Keratinocyte (primary cell): ENCODE data around the gene AFAP1L2. TPM values are rescaled to one million over a fixed set of nuclear protein-coding genes. Genes with fewer than 3 reads are reported as not detected.

Experiments
- DNase-seq: peaks from one replicate; pipeline ENCODE4 v3.0.0-alpha.2; 2011; ENCODE audit warnings: low read depth, missing footprints, low spot score
- FAIRE-seq: peaks from 2 replicates; lab custom pipeline; 2011; peaks lifted over from hg19 to GRCh38; lab: Jason Lieb, UNC
- H2AFZ ChIP-seq: 2 replicates; pipeline ENCODE4 v1.6.0; 2012; ENCODE audit warnings: low read length, control low read depth, inconsistent platforms; ENCODE audit not compliant: control insufficient read depth
- H3K27ac ChIP-seq: 2 replicates; pipeline ENCODE4 v1.5.1; 2011; ENCODE audit warnings: low read length; ENCODE audit not compliant: control insufficient read depth, insufficient read depth
- H3K27me3 ChIP-seq: 3 replicates; pipeline ENCODE4 v1.6.0; 2011; ENCODE audit warnings: low read length; ENCODE audit not compliant: control insufficient read depth, insufficient read depth; ENCODE audit errors: extremely low read depth
- H3K36me3 ChIP-seq, 2 experiments: 2 replicates in 1 of 2; 3 replicates in 1 of 2; pipeline ENCODE4 v1.5.1; 2011; ENCODE audit warnings: low read length in 2 of 2, mild to moderate bottlenecking in 1 of 2; ENCODE audit not compliant: control insufficient read depth in 2 of 2, insufficient read depth in 2 of 2; ENCODE audit errors: extremely low read depth in 1 of 2
- H3K4me1 ChIP-seq: 3 replicates; pipeline ENCODE4 v1.5.1; 2011; ENCODE audit warnings: low read length; ENCODE audit not compliant: control insufficient read depth, insufficient read depth; ENCODE audit errors: extremely low read depth
- H3K4me2 ChIP-seq: 3 replicates; pipeline ENCODE4 v1.6.0; 2011; ENCODE audit warnings: low read depth, low read length; ENCODE audit not compliant: control insufficient read depth, insufficient read depth; ENCODE audit errors: extremely low read depth
- H3K4me3 ChIP-seq, 3 experiments: fragments of 200-600 bp in 1 of 3; sonication (generic) in 1 of 3; 2 replicates in 2 of 3; 3 replicates in 1 of 3; pipeline ENCODE4 v1.5.1; 2011 to 2016; ENCODE audit warnings: low read length in 3 of 3, mild to moderate bottlenecking in 3 of 3, control low read depth in 2 of 3, inconsistent platforms in 1 of 3, low read depth in 1 of 3, mixed read lengths in 1 of 3, mixed run types in 1 of 3, moderate library complexity in 1 of 3; ENCODE audit not compliant: control insufficient read depth in 2 of 3, insufficient read depth in 2 of 3; ENCODE audit errors: extremely low read depth in 1 of 3
- H3K79me2 ChIP-seq: 2 replicates; pipeline ENCODE4 v1.6.0; 2012; ENCODE audit warnings: low read length; ENCODE audit not compliant: control insufficient read depth, insufficient read depth
- H3K9ac ChIP-seq: 3 replicates; pipeline ENCODE4 v1.6.0; 2011; ENCODE audit warnings: low read length; ENCODE audit not compliant: control insufficient read depth, insufficient read depth; ENCODE audit errors: extremely low read depth
- H3K9me1 ChIP-seq: 3 replicates; pipeline ENCODE4 v1.6.0; 2011; ENCODE audit warnings: low read length; ENCODE audit not compliant: control insufficient read depth, insufficient read depth; ENCODE audit errors: extremely low read depth
- H3K9me3 ChIP-seq: 2 replicates; pipeline ENCODE4 v1.5.1; 2012; ENCODE audit warnings: low read depth, low read length; ENCODE audit not compliant: control insufficient read depth
- H4K20me1 ChIP-seq: 3 replicates; pipeline ENCODE4 v1.6.0; 2011; ENCODE audit warnings: low read length; ENCODE audit not compliant: control insufficient read depth, insufficient read depth; ENCODE audit errors: extremely low read depth
- EZH2 ChIP-seq: IDR thresholded peaks from one replicate; pipeline ENCODE4 v1.6.1; 2012; ENCODE audit warnings: inconsistent platforms, mild to moderate bottlenecking, low read length, moderate library complexity
- dilution Hi-C: fragments of 300-500 bp; cut with MboI; formaldehyde crosslinking; loops from one replicate; pipeline ENCODE4 v1.7.0; 2020; ENCODE audit warnings: low sequenced_read_pairs; ENCODE audit not compliant: extremely low pct_ligation_motif_present
- polyA plus RNA-seq, 5 experiments: library from polyadenylated mRNA; depleted of rRNA in 3 of 5; stranded (reverse) in 3 of 5; stranded (forward) in 1 of 5; unstranded in 1 of 5; fragments of >200 nt; gene quantifications; 1 replicate in 1 of 5; 2 replicates in 3 of 5; 3 replicates in 1 of 5; pipeline versions ENCODE4 v1.2.1 to v1.2.3, GENCODE V29; 2011 to 2012; ENCODE audit warnings: missing spikeins in 2 of 5, low read depth in 1 of 5, low replicate concordance in 1 of 5
- TF ChIP-seq, protein P1 (sequence below), 3 experiments: IDR thresholded peaks in 1 of 3; conservative IDR thresholded peaks in 1 of 3; optimal IDR thresholded peaks in 1 of 3; 2 replicates in 2 of 3; 3 replicates in 1 of 3; pipeline versions ENCODE3 to v1.5.1; 2011; ENCODE audit warnings: low read length in 3 of 3, mild to moderate bottlenecking in 3 of 3, moderate library complexity in 2 of 3, control low read depth in 1 of 3, inconsistent platforms in 1 of 3; ENCODE audit not compliant: insufficient read depth in 2 of 3; ENCODE audit errors: extremely low read depth in 1 of 3

Gene AFAP1L2
- polyA plus RNA-seq, 1 donor (not counting 4 experiments of a cell fraction or from before 2014, with no cell fraction given), result 40.4 TPM

DNA sequence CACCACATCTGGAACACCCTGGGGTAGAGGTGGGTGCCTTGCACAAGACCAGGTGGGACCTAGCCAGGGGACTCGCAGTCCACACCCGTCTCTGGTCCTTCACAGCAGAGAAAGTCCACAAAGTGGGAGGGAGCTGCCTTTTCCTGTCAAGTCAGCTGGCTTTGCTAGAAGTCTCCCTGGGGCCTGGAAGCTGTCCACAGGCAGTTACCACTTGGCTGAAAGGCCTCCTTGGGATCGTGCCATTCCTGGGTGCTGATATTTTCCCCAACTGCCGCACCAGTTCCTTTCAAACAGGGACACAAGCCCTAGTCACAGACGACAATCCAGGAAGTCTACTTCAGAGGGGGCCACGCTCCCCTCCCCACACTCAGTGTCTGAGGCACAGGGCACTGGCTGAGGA is 75.4 kb downstream of the AFAP1L2 start:
- H2AFZ ChIP-seq, result no peak overlapping the region
- H3K4me1 ChIP-seq, result peaks cover 15% of the 10 kb centered on the region
- H3K4me2 ChIP-seq, result no peak overlapping the region
- peaks cover 4% of the 10 kb centered on the region for H3K9me1 ChIP-seq
- H3K9ac ChIP-seq, result no peak overlapping the region
- TF ChIP-seq, protein P1, sequence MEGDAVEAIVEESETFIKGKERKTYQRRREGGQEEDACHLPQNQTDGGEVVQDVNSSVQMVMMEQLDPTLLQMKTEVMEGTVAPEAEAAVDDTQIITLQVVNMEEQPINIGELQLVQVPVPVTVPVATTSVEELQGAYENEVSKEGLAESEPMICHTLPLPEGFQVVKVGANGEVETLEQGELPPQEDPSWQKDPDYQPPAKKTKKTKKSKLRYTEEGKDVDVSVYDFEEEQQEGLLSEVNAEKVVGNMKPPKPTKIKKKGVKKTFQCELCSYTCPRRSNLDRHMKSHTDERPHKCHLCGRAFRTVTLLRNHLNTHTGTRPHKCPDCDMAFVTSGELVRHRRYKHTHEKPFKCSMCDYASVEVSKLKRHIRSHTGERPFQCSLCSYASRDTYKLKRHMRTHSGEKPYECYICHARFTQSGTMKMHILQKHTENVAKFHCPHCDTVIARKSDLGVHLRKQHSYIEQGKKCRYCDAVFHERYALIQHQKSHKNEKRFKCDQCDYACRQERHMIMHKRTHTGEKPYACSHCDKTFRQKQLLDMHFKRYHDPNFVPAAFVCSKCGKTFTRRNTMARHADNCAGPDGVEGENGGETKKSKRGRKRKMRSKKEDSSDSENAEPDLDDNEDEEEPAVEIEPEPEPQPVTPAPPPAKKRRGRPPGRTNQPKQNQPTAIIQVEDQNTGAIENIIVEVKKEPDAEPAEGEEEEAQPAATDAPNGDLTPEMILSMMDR (optimal IDR thresholded peaks at IDR 0.05 in 1 of 3, IDR thresholded peaks at IDR 0.05 in 1 of 3, conservative IDR thresholded peaks at IDR 0.05 in 1 of 3; ENCODE audit: extremely low read depth in 1 of 3, insufficient read depth in 2 of 3, low read length in 3 of 3), result no peak
- no peak for TF ChIP-seq EZH2
- H3K27me3 ChIP-seq, result no peaks in the 10 kb centered on the region
- H3K4me3 ChIP-seq, result no peak overlapping the region
- peaks cover 19 to 39% of the 10 kb centered on the region in 2 experiments for H3K36me3 ChIP-seq
- H4K20me1 ChIP-seq, result no peaks in the 10 kb centered on the region
- H3K9me3 ChIP-seq, result no peaks in the 10 kb centered on the region
- dilution Hi-C loops, result no loop called here
- FAIRE-seq (no peak), DNase-seq (no peak)
- H3K79me2 ChIP-seq, result no peaks in the 10 kb centered on the region
- H3K27ac ChIP-seq, result no peak overlapping the region

DNA sequence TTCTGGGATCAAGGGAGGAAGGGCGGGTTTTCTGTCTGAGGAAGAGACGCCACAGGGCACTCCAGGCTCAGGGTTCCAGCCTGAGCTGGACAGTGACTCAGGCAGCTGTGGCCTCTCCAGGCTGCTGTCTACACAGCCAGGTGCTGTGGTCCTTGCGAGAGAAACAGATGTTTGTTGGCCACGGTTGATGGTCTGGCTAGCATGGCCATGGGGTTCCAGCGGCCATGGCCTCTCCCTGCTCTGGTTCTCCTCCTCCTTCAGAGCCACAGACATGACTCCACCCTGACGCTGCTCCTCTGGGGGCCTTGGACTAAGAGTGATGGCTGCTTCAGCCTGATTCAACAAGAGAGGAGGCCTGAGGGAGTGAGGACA is 75.9 kb downstream of the AFAP1L2 start:
- Histone ChIP-seq H3K9me1 (peaks cover 4% of the 10 kb centered on the region), H3K4me1 (peaks cover 15% of the 10 kb centered on the region), H3K27ac (no peak overlapping the region), H3K9me3 (no peaks in the 10 kb centered on the region), H3K4me3 (no peak overlapping the region), H3K4me2 (no peak overlapping the region), H3K27me3 (no peaks in the 10 kb centered on the region), H3K36me3 (peaks cover 19 to 39% of the 10 kb centered on the region in 2 experiments), H3K9ac (no peak overlapping the region), H4K20me1 (no peaks in the 10 kb centered on the region), H3K79me2 (no peaks in the 10 kb centered on the region), H2AFZ (no peak overlapping the region)
- FAIRE-seq, result no peak
- TF ChIP-seq, protein P1 (optimal IDR thresholded peaks at IDR 0.05 in 1 of 3, IDR thresholded peaks at IDR 0.05 in 1 of 3, conservative IDR thresholded peaks at IDR 0.05 in 1 of 3; ENCODE audit: extremely low read depth in 1 of 3, insufficient read depth in 2 of 3, low read length in 3 of 3), result no peak
- no peak for TF ChIP-seq EZH2
- dilution Hi-C loops, result no loop called here
- no peak for DNase-seq
